HepG2 (cell line): Measurements from ENCODE around the gene PTGES3. TPM values are rescaled to one million over a fixed set of nuclear protein-coding genes. Genes with fewer than 3 reads are reported as not detected.
A peak's percentile ranks its signal among the peaks of the same experiment; 100 is the strongest.

Experiments
- ATRX ChIP-seq: sonication (generic); formaldehyde crosslinking; IDR thresholded peaks from 2 replicates; pipeline ENCODE4 v1.4.0; 2020; ENCODE audit warnings: missing genetic modification reagents, borderline replicate concordance
- MATR3 ChIP-seq: sonication (generic); formaldehyde crosslinking; IDR thresholded peaks from 2 replicates; pipeline ENCODE4 v1.4.0; 2020; ENCODE audit warnings: missing genetic modification reagents
- PAWR ChIP-seq: sonication (generic); formaldehyde crosslinking; IDR thresholded peaks from 2 replicates; pipeline ENCODE4 v1.4.0; 2020; ENCODE audit warnings: missing genetic modification reagents, mild to moderate bottlenecking, borderline replicate concordance
- RBAK ChIP-seq: sonication (generic); formaldehyde crosslinking; IDR thresholded peaks from 2 replicates; pipeline ENCODE4 v1.5.1; 2020; ENCODE audit warnings: mild to moderate bottlenecking, missing genetic modification reagents
- ZFX ChIP-seq: sonication (generic); formaldehyde crosslinking; IDR thresholded peaks from 2 replicates; pipeline ENCODE4 v1.4.0; 2020; ENCODE audit warnings: mild to moderate bottlenecking, low read depth, missing genetic modification reagents, moderate library complexity
- ZFY ChIP-seq: sonication (generic); formaldehyde crosslinking; IDR thresholded peaks from 2 replicates; pipeline ENCODE4 v1.4.0; 2020; ENCODE audit warnings: missing genetic modification reagents
- ZNF10 ChIP-seq: sonication (generic); formaldehyde crosslinking; IDR thresholded peaks from 2 replicates; pipeline ENCODE4 v1.4.0; 2020; ENCODE audit warnings: mild to moderate bottlenecking, low read depth, missing genetic modification reagents, borderline replicate concordance
- ZNF510 ChIP-seq: sonication (generic); formaldehyde crosslinking; IDR thresholded peaks from 2 replicates; pipeline ENCODE4 v1.4.0; 2020; ENCODE audit warnings: low read depth, mild to moderate bottlenecking, missing genetic modification reagents
- ZNF564 ChIP-seq: sonication (generic); formaldehyde crosslinking; IDR thresholded peaks from 2 replicates; pipeline ENCODE4 v1.8.1; 2023; ENCODE audit warnings: mild to moderate bottlenecking, missing genetic modification reagents
- ZNF687 ChIP-seq: sonication (generic); formaldehyde crosslinking; IDR thresholded peaks from 2 replicates; pipeline ENCODE4 v1.5.1; 2020; ENCODE audit warnings: mild to moderate bottlenecking, missing genetic modification reagents, moderate library complexity
- ZNF772 ChIP-seq: sonication (generic); formaldehyde crosslinking; IDR thresholded peaks from 2 replicates; pipeline ENCODE4 v1.5.0; 2020; ENCODE audit warnings: mild to moderate bottlenecking, missing genetic modification reagents
- ZSCAN5A ChIP-seq: sonication (generic); formaldehyde crosslinking; IDR thresholded peaks from 2 replicates; pipeline ENCODE4 v1.8.0; 2022; ENCODE audit warnings: mild to moderate bottlenecking, missing genetic modification reagents, borderline replicate concordance
- polyA plus RNA-seq, 8 experiments: library from polyadenylated mRNA; depleted of rRNA in 3 of 8; stranded (reverse) in 7 of 8; unstranded in 1 of 8; fragments of >200 nt; fragmentation: Illumina TruSeq in 4 of 8; extraction: Trizol in 4 of 8; gene quantifications; 2 replicates each; pipeline versions ENCODE4 v1.2.1 to v1.2.3, GENCODE V29; 2011 to 2016; ENCODE audit warnings: low read depth in 4 of 8, missing spikeins in 1 of 8, mixed read lengths in 1 of 8; ENCODE audit not compliant: insufficient read depth in 1 of 8
- total RNA-seq, 5 experiments: library from RNA; depleted of rRNA; stranded (reverse); fragments of >200 nt; fragmentation: Illumina TruSeq; extraction: Trizol; gene quantifications; 2 replicates each; pipeline ENCODE4 v1.2.3, GENCODE V29; 2016; ENCODE audit warnings: low read depth in 1 of 5
- TF ChIP-seq, protein P1 (sequence below): sonication (generic); formaldehyde crosslinking; IDR thresholded peaks from 2 replicates; pipeline ENCODE4 v1.5.0; 2020; ENCODE audit warnings: missing genetic modification reagents
- TF ChIP-seq, protein P2 (sequence below): sonication (generic); formaldehyde crosslinking; IDR thresholded peaks from 2 replicates; pipeline ENCODE4 v1.8.1; 2023; ENCODE audit warnings: mild to moderate bottlenecking, missing genetic modification reagents, borderline replicate concordance
- TF ChIP-seq, protein P3 (sequence below): sonication (generic); formaldehyde crosslinking; IDR thresholded peaks from 2 replicates; pipeline ENCODE4 v1.5.1; 2020; ENCODE audit warnings: mild to moderate bottlenecking, missing genetic modification reagents, borderline replicate concordance

PTGES3 gene
- total and polyA plus RNA-seq, 2 of the 13 experiments (the other 11 are each of a cell fraction or from before 2014, with no cell fraction given): 54.4 to 159 TPM

DNA sequence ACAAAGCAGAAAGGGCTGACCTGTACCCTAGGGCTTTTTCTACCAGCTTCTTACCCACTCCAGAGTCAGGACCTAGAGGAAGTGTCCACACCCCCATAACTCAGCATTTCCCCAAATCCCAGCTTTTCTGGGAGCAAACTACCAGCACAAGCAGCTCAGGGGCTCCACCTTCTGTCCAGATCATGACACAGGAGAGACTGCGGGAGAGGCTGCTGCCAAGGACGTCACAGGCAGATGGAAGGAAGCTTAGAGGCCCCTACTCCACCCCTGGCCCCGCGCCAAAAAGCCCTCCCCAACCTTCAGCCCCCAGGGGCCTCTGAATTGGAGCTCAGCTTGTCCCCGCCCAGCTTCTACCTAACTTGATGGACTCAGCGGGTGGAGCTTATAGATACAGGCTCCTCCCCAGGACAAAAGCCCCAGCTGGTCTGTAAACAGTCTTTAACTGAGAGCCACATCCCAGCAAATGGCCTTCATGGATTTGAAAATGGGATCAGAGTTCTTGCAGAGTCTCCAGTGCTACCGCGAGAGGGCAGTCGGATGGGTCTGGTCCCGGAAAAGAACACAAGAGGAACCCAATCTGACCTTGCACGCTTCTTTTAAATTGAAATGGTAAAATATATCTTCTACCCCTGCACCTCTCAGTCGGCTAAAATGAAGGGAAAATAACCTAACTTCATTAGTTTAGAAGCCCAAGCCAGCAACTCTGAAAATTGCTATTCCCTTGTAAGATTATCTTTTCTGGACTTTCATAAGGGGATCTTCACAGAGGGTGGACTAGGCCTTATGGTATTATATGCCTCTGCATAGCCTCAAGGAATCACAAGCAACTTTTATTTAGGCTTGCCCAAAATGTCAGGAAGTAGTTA, 51.2 kb downstream of the PTGES3 start (continued):
- TF ChIP-seq ZNF10 (no peak), RBAK (no peak), ZSCAN5A (no peak), PAWR (no peak), ZNF510 (no peak), ZNF772 (CRISPR knock-in tag) (peak; percentile 86; the same call in 1 of the 2 replicates), ZFY (CRISPR knock-in tag) (no peak; the same call in 1 of the 2 replicates), ZNF687 (CRISPR knock-in tag) (peak; percentile 45; the same call in 1 of the 2 replicates), ATRX (no peak), ZFX (CRISPR knock-in tag) (peak; percentile 70), ZNF564 (no peak), MATR3 (no peak)
- TF ChIP-seq, protein P1, sequence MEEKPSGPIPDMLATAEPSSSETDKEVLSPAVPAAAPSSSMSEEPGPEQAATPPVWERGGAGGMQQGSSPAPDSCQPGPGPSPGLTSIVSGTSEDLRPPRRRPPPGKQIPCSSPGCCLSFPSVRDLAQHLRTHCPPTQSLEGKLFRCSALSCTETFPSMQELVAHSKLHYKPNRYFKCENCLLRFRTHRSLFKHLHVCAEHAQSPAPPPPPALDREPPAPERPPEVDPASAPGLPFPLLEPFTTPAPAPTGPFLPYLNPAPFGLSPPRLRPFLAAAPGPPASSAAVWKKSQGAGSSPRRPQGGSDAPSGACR (CRISPR knock-in tag): peak; percentile 67
- TF ChIP-seq, protein P2, sequence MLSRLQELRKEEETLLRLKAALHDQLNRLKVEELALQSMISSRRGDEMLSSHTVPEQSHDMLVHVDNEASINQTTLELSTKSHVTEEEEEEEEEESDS (CRISPR knock-in tag): no peak
- TF ChIP-seq, protein P3, sequence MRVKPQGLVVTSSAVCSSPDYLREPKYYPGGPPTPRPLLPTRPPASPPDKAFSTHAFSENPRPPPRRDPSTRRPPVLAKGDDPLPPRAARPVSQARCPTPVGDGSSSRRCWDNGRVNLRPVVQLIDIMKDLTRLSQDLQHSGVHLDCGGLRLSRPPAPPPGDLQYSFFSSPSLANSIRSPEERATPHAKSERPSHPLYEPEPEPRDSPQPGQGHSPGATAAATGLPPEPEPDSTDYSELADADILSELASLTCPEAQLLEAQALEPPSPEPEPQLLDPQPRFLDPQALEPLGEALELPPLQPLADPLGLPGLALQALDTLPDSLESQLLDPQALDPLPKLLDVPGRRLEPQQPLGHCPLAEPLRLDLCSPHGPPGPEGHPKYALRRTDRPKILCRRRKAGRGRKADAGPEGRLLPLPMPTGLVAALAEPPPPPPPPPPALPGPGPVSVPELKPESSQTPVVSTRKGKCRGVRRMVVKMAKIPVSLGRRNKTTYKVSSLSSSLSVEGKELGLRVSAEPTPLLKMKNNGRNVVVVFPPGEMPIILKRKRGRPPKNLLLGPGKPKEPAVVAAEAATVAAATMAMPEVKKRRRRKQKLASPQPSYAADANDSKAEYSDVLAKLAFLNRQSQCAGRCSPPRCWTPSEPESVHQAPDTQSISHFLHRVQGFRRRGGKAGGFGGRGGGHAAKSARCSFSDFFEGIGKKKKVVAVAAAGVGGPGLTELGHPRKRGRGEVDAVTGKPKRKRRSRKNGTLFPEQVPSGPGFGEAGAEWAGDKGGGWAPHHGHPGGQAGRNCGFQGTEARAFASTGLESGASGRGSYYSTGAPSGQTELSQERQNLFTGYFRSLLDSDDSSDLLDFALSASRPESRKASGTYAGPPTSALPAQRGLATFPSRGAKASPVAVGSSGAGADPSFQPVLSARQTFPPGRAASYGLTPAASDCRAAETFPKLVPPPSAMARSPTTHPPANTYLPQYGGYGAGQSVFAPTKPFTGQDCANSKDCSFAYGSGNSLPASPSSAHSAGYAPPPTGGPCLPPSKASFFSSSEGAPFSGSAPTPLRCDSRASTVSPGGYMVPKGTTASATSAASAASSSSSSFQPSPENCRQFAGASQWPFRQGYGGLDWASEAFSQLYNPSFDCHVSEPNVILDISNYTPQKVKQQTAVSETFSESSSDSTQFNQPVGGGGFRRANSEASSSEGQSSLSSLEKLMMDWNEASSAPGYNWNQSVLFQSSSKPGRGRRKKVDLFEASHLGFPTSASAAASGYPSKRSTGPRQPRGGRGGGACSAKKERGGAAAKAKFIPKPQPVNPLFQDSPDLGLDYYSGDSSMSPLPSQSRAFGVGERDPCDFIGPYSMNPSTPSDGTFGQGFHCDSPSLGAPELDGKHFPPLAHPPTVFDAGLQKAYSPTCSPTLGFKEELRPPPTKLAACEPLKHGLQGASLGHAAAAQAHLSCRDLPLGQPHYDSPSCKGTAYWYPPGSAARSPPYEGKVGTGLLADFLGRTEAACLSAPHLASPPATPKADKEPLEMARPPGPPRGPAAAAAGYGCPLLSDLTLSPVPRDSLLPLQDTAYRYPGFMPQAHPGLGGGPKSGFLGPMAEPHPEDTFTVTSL (CRISPR knock-in tag): no peak; the same call in 1 of the 2 replicates
